Measurements from ENCODE around the gene LEF1.

LEF1 gene

GRCh38 chr4:108188770-108189169 lies 20.0 kb upstream of the LEF1 start:
- Histone ChIP-seq H3K79me1 (ENCODE audit: low read length) (no peaks in the 10 kb centered on the region), H3K9ac (ENCODE audit: low read length) (no peak overlapping the region), H3K27me3 (ENCODE audit: insufficient read depth, low read length, poor library complexity) (no peaks in the 10 kb centered on the region), H3K56ac (ENCODE audit: low read length) (no peak overlapping the region), H3K4me2 (ENCODE audit: low read length) (no peak overlapping the region), H2BK5ac (ENCODE audit: low read length) (no peak overlapping the region), H3K27ac (ENCODE audit: low read depth, low read length) (no peak overlapping the region), H3K79me2 (ENCODE audit: control insufficient read depth, insufficient read depth, low read length) (no peaks in the 10 kb centered on the region), H4K8ac (ENCODE audit: low read depth, low read length) (no peak overlapping the region), H3K4ac (ENCODE audit: low read depth, low read length) (no peak overlapping the region), H3K4me3 (ENCODE audit: low read length) (no peak overlapping the region), H3K36me3 (ENCODE audit: control insufficient read depth, insufficient read depth, low read length) (no peaks in the 10 kb centered on the region), H2BK15ac (replicated peaks; ENCODE audit: low read depth) (no peak overlapping the region), H2AK5ac (ENCODE audit: low read length) (no peak overlapping the region), H3K18ac (ENCODE audit: low read length) (no peak overlapping the region), H2BK120ac (ENCODE audit: low read depth, low read length) (no peak overlapping the region), H3K4me1 (ENCODE audit: control insufficient read depth, low read depth, low read length) (peaks cover 2% of the 10 kb centered on the region), H3K23ac (ENCODE audit: low read length) (no peak overlapping the region), H4K5ac (ENCODE audit: low read length) (no peak overlapping the region)
- DNase-seq: no peak
- no CpG with 5 or more reads among the region's 2 CpGs for WGBS (ENCODE audit: extremely low coverage, insufficient coverage, low lambda C conversion rate)

GRCh38 chr4:108185252-108185651 lies 16.5 kb upstream of the LEF1 start:
- Histone ChIP-seq H3K27me3 (ENCODE audit: insufficient read depth, low read length, poor library complexity) (no peaks in the 10 kb centered on the region), H4K8ac (ENCODE audit: low read depth, low read length) (no peak overlapping the region), H3K9ac (ENCODE audit: low read length) (no peak overlapping the region), H3K56ac (ENCODE audit: low read length) (no peak overlapping the region), H3K79me1 (ENCODE audit: low read length) (no peaks in the 10 kb centered on the region), H3K4me1 (ENCODE audit: control insufficient read depth, low read depth, low read length) (peaks cover 2% of the 10 kb centered on the region), H2BK15ac (replicated peaks; ENCODE audit: low read depth) (no peak overlapping the region), H3K4ac (ENCODE audit: low read depth, low read length) (no peak overlapping the region), H2AK5ac (ENCODE audit: low read length) (no peak overlapping the region), H2BK120ac (ENCODE audit: low read depth, low read length) (no peak overlapping the region), H3K4me3 (ENCODE audit: low read length) (no peak overlapping the region), H3K18ac (ENCODE audit: low read length) (no peak overlapping the region), H3K4me2 (ENCODE audit: low read length) (no peak overlapping the region), H3K23ac (ENCODE audit: low read length) (no peak overlapping the region), H2BK5ac (ENCODE audit: low read length) (no peak overlapping the region), H3K36me3 (ENCODE audit: control insufficient read depth, insufficient read depth, low read length) (no peaks in the 10 kb centered on the region), H4K5ac (ENCODE audit: low read length) (no peak overlapping the region), H3K79me2 (ENCODE audit: control insufficient read depth, insufficient read depth, low read length) (no peaks in the 10 kb centered on the region), H3K27ac (ENCODE audit: low read depth, low read length) (no peak overlapping the region)
- no CpG with 5 or more reads among the region's 3 CpGs for WGBS (ENCODE audit: extremely low coverage, insufficient coverage, low lambda C conversion rate)
- DNase-seq: no peak

- Histone ChIP-seq H3K4me3 (ENCODE audit: low read length) (no peak overlapping the region), H2BK120ac (ENCODE audit: low read depth, low read length) (no peak overlapping the region), H3K18ac (ENCODE audit: low read length) (no peak overlapping the region), H3K4me1 (ENCODE audit: control insufficient read depth, low read depth, low read length) (peaks cover 2% of the 10 kb centered on the region), H3K27ac (ENCODE audit: low read depth, low read length) (no peak overlapping the region), H3K36me3 (ENCODE audit: control insufficient read depth, insufficient read depth, low read length) (no peaks in the 10 kb centered on the region), H2BK15ac (replicated peaks; ENCODE audit: low read depth) (no peak overlapping the region), H3K4me2 (ENCODE audit: low read length) (no peak overlapping the region), H3K9ac (ENCODE audit: low read length) (no peak overlapping the region), H3K79me2 (ENCODE audit: control insufficient read depth, insufficient read depth, low read length) (no peaks in the 10 kb centered on the region), H3K56ac (ENCODE audit: low read length) (no peak overlapping the region), H3K27me3 (ENCODE audit: insufficient read depth, low read length, poor library complexity) (no peaks in the 10 kb centered on the region), H4K5ac (ENCODE audit: low read length) (no peak overlapping the region), H3K4ac (ENCODE audit: low read depth, low read length) (no peak overlapping the region), H2BK5ac (ENCODE audit: low read length) (no peak overlapping the region), H2AK5ac (ENCODE audit: low read length) (no peak overlapping the region), H3K79me1 (ENCODE audit: low read length) (no peaks in the 10 kb centered on the region), H3K23ac (ENCODE audit: low read length) (no peak overlapping the region), H4K8ac (ENCODE audit: low read depth, low read length) (no peak overlapping the region)
- no peak for DNase-seq
- WGBS (ENCODE audit: extremely low coverage, insufficient coverage, low lambda C conversion rate): no CpG with 5 or more reads among the region's 1 CpG
Measured at GRCh38 chr4:108184453-108185049, 15.8 kb upstream of the LEF1 start.

- Histone ChIP-seq H2BK15ac (replicated peaks; ENCODE audit: low read depth) (no peak overlapping the region), H3K4ac (ENCODE audit: low read depth, low read length) (no peak overlapping the region), H3K56ac (ENCODE audit: low read length) (no peak overlapping the region), H3K23ac (ENCODE audit: low read length) (no peak overlapping the region), H3K4me2 (ENCODE audit: low read length) (no peak overlapping the region), H3K4me3 (ENCODE audit: low read length) (no peak overlapping the region), H4K5ac (ENCODE audit: low read length) (no peak overlapping the region), H2AK5ac (ENCODE audit: low read length) (no peak overlapping the region), H2BK120ac (ENCODE audit: low read depth, low read length) (no peak overlapping the region), H3K79me2 (ENCODE audit: control insufficient read depth, insufficient read depth, low read length) (no peaks in the 10 kb centered on the region), H3K36me3 (ENCODE audit: control insufficient read depth, insufficient read depth, low read length) (no peaks in the 10 kb centered on the region), H3K27me3 (ENCODE audit: insufficient read depth, low read length, poor library complexity) (no peaks in the 10 kb centered on the region), H2BK5ac (ENCODE audit: low read length) (no peak overlapping the region), H3K18ac (ENCODE audit: low read length) (no peak overlapping the region), H4K8ac (ENCODE audit: low read depth, low read length) (no peak overlapping the region), H3K9ac (ENCODE audit: low read length) (no peak overlapping the region), H3K27ac (ENCODE audit: low read depth, low read length) (no peak overlapping the region), H3K4me1 (ENCODE audit: control insufficient read depth, low read depth, low read length) (peaks cover 2% of the 10 kb centered on the region), H3K79me1 (ENCODE audit: low read length) (no peaks in the 10 kb centered on the region)
- DNase-seq: no peak
- no CpG with 5 or more reads among the region's 2 CpGs for WGBS (ENCODE audit: extremely low coverage, insufficient coverage, low lambda C conversion rate)
Measured at GRCh38 chr4:108181704-108182103, 13.0 kb upstream of the LEF1 start.

- Histone ChIP-seq H3K23ac (ENCODE audit: low read length) (no peak overlapping the region), H3K27ac (ENCODE audit: low read depth, low read length) (no peak overlapping the region), H3K79me1 (ENCODE audit: low read length) (no peaks in the 10 kb centered on the region), H3K4me2 (ENCODE audit: low read length) (no peak overlapping the region), H3K4me3 (ENCODE audit: low read length) (no peak overlapping the region), H4K5ac (ENCODE audit: low read length) (no peak overlapping the region), H3K18ac (ENCODE audit: low read length) (no peak overlapping the region), H2BK120ac (ENCODE audit: low read depth, low read length) (no peak overlapping the region), H3K79me2 (ENCODE audit: control insufficient read depth, insufficient read depth, low read length) (no peaks in the 10 kb centered on the region), H3K4me1 (ENCODE audit: control insufficient read depth, low read depth, low read length) (peaks cover 2% of the 10 kb centered on the region), H3K27me3 (ENCODE audit: insufficient read depth, low read length, poor library complexity) (no peaks in the 10 kb centered on the region), H2BK5ac (ENCODE audit: low read length) (no peak overlapping the region), H3K4ac (ENCODE audit: low read depth, low read length) (no peak overlapping the region), H3K56ac (ENCODE audit: low read length) (no peak overlapping the region), H2AK5ac (ENCODE audit: low read length) (no peak overlapping the region), H3K36me3 (ENCODE audit: control insufficient read depth, insufficient read depth, low read length) (no peaks in the 10 kb centered on the region), H2BK15ac (replicated peaks; ENCODE audit: low read depth) (no peak overlapping the region), H3K9ac (ENCODE audit: low read length) (no peak overlapping the region), H4K8ac (ENCODE audit: low read depth, low read length) (no peak overlapping the region)
- no peak for DNase-seq
- WGBS (ENCODE audit: extremely low coverage, insufficient coverage, low lambda C conversion rate): no CpG with 5 or more reads among the region's 1 CpG
Measured at GRCh38 chr4:108180513-108180912, 11.8 kb upstream of the LEF1 start.

- no CpG with 5 or more reads among the region's 3 CpGs for WGBS (ENCODE audit: extremely low coverage, insufficient coverage, low lambda C conversion rate)
- H4K8ac ChIP-seq (ENCODE audit: low read depth, low read length): no peak overlapping the region
- no peaks in the 10 kb centered on the region for H3K79me2 ChIP-seq (ENCODE audit: control insufficient read depth, insufficient read depth, low read length)
- H2BK120ac ChIP-seq (ENCODE audit: low read depth, low read length): no peak overlapping the region
- H3K23ac ChIP-seq (ENCODE audit: low read length): no peak overlapping the region
- no peaks in the 10 kb centered on the region for H3K27me3 ChIP-seq (ENCODE audit: insufficient read depth, low read length, poor library complexity)
- no peak overlapping the region for H3K9ac ChIP-seq (ENCODE audit: low read length)
- peaks cover 4% of the 10 kb centered on the region for H3K4me1 ChIP-seq (ENCODE audit: control insufficient read depth, low read depth, low read length)
- no peak overlapping the region for H3K56ac ChIP-seq (ENCODE audit: low read length)
- no peak overlapping the region for H3K4ac ChIP-seq (ENCODE audit: low read depth, low read length)
- no peak for DNase-seq
- no peak overlapping the region for H3K4me2 ChIP-seq (ENCODE audit: low read length)
- H4K5ac ChIP-seq (ENCODE audit: low read length): no peak overlapping the region
- no peaks in the 10 kb centered on the region for H3K36me3 ChIP-seq (ENCODE audit: control insufficient read depth, insufficient read depth, low read length)
- H3K79me1 ChIP-seq (ENCODE audit: low read length): no peaks in the 10 kb centered on the region
- no peak overlapping the region for H2AK5ac ChIP-seq (ENCODE audit: low read length)
- no peak overlapping the region for H3K27ac ChIP-seq (ENCODE audit: low read depth, low read length)
- no peak overlapping the region for H2BK5ac ChIP-seq (ENCODE audit: low read length)
- H2BK15ac ChIP-seq (replicated peaks; ENCODE audit: low read depth): no peak overlapping the region
- H3K4me3 ChIP-seq (ENCODE audit: low read length): no peak overlapping the region
- H3K18ac ChIP-seq (ENCODE audit: low read length): no peak overlapping the region
Measured at GRCh38 chr4:108175966-108176365, 7.2 kb upstream of the LEF1 start.

Measured in mesendoderm (in vitro differentiated cells).